ENCODE data around the gene PRR20A. TPM values are rescaled to one million over a fixed set of nuclear protein-coding genes. Genes with fewer than 3 reads are reported as not detected.
"Not testable (repeated sequence)": the region's sequence is repeated elsewhere in the genome, so short reads cannot be mapped to it uniquely, and the experiment has no call there.

PRR20A gene
- not detected for total RNA-seq

GRCh38 chr13:57140235-57140968 is at the start of gene PRR20A:
TSS of gene PRR20A (plus strand) at chr13:57140918. CDS start at chr13:57141305, 387 bp downstream.
- not testable (repeated sequence) for DNase-seq; H3K27me3 Mint-ChIP-seq (ENCODE audit: low read depth); ATAC-seq; H3K9me3 Mint-ChIP-seq; H3K4me1 Mint-ChIP-seq (ENCODE audit: low read depth); H3K36me3 Mint-ChIP-seq (ENCODE audit: insufficient read depth); H3K4me3 Mint-ChIP-seq

- H3K4me1 Mint-ChIP-seq (ENCODE audit: low read depth) = no peaks in the 10 kb centered on the region
- ATAC-seq (no peak), DNase-seq (no peak)
- H3K9me3 Mint-ChIP-seq = peaks cover 23% of the 10 kb centered on the region
- no peak overlapping the region for H3K4me3 Mint-ChIP-seq
- H3K27me3 Mint-ChIP-seq (ENCODE audit: low read depth) = no peaks in the 10 kb centered on the region
- H3K36me3 Mint-ChIP-seq (ENCODE audit: insufficient read depth) = no peaks in the 10 kb centered on the region
Measured at GRCh38 chr13:57114945-57115344, 25.8 kb upstream of the PRR20A start.

- H3K9me3 Mint-ChIP-seq = peaks cover 2% of the 10 kb centered on the region
- ATAC-seq = no peak
- H3K4me3 Mint-ChIP-seq = no peak overlapping the region
- H3K4me1 Mint-ChIP-seq (ENCODE audit: low read depth) = no peaks in the 10 kb centered on the region
- H3K36me3 Mint-ChIP-seq (ENCODE audit: insufficient read depth) = no peaks in the 10 kb centered on the region
- no peaks in the 10 kb centered on the region for H3K27me3 Mint-ChIP-seq (ENCODE audit: low read depth)
- no peak for DNase-seq
Measured at GRCh38 chr13:57123681-57124080, 17.0 kb upstream of the PRR20A start.

DNA sequence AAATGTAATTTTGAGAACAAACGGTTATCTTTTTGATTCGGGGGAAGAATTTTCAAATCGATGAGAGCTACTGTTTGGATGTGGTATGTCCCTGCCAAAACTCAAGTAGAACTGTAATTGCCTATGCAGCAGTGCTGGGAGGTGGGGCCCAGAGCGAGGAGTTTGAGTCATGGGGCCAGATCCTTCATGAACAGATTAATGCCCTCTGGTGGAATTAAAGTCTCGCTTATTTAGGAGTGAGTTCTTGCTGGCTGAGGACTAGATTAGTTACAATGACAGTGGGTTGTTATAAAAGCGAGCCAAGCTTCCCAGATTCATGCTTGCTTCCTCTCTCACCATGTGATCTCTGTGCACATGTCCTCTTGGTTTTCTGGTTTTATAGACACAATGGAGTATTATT is 11.8 kb upstream of the PRR20A start:
- H3K9me3 Mint-ChIP-seq = peaks cover 3% of the 10 kb centered on the region
- no peak for ATAC-seq

GRCh38 chr13:57136093-57136492 is 4.6 kb upstream of the PRR20A start:
- no peaks in the 10 kb centered on the region for H3K27me3 Mint-ChIP-seq (ENCODE audit: low read depth)
- H3K36me3 Mint-ChIP-seq (ENCODE audit: insufficient read depth) = no peaks in the 10 kb centered on the region
- DNase-seq = no peak
- ATAC-seq = no peak
- H3K4me3 Mint-ChIP-seq = no peak overlapping the region
- H3K4me1 Mint-ChIP-seq (ENCODE audit: low read depth) = no peaks in the 10 kb centered on the region
- H3K9me3 Mint-ChIP-seq = no peaks in the 10 kb centered on the region

More for the DNA sequence above, 11.8 kb upstream of the PRR20A start:
- no peaks in the 10 kb centered on the region for H3K4me1 Mint-ChIP-seq (ENCODE audit: low read depth)
- H3K27me3 Mint-ChIP-seq (ENCODE audit: low read depth) = no peaks in the 10 kb centered on the region
- DNase-seq = no peak
- H3K4me3 Mint-ChIP-seq = no peak overlapping the region
- H3K36me3 Mint-ChIP-seq (ENCODE audit: insufficient read depth) = no peaks in the 10 kb centered on the region

DNA sequence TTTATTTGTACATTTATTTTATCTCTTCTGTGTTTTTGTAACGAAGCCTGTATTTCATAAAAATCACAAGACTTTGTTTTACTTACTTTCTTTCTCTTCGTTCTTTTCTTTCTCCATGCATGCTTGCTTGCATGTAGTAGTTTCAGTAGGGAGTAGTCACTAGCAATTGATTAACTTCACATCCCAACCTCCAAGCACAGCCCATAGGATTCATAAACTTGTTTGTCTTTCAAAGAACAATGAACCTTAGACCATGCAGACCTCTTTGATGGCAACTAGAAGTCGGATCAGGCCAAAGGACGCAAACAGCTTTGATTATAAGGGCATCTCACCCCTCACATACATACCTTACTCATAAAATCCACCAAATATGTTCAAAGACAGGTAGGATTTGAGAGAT is 3.1 kb upstream of the PRR20A start:
- H3K36me3 Mint-ChIP-seq (ENCODE audit: insufficient read depth) = no peaks in the 10 kb centered on the region
- ATAC-seq (no peak), DNase-seq (no peak)
- no peaks in the 10 kb centered on the region for H3K9me3 Mint-ChIP-seq
- no peaks in the 10 kb centered on the region for H3K4me1 Mint-ChIP-seq (ENCODE audit: low read depth)
- no peak overlapping the region for H3K4me3 Mint-ChIP-seq
- H3K27me3 Mint-ChIP-seq (ENCODE audit: low read depth) = no peaks in the 10 kb centered on the region

DNA sequence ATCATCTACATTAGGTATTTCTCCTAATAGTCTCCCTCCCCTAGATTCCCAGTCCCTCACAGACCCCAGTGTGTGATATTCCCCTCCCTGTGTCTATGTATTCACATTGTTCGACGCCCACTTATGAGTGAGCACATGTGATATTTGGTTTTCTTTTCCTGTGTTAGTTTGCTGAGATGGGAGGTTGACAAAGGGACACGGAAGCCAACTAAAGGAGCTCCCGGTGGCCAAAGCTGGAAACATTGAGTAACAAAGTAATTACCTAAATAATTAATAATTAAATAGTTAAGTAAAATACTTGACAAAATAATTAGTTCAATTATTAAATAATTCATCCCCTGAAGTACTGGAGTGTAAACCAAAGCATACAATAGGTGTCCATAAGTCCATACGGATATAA is 1.7 kb upstream of the PRR20A start:
- Mint-ChIP-seq H3K27me3 (ENCODE audit: low read depth) (no peaks in the 10 kb centered on the region), H3K36me3 (ENCODE audit: insufficient read depth) (no peaks in the 10 kb centered on the region), H3K4me1 (ENCODE audit: low read depth) (no peaks in the 10 kb centered on the region), H3K9me3 (no peaks in the 10 kb centered on the region), H3K4me3 (no peak overlapping the region)
- DNase-seq = no peak
- ATAC-seq = no peak

DNA sequence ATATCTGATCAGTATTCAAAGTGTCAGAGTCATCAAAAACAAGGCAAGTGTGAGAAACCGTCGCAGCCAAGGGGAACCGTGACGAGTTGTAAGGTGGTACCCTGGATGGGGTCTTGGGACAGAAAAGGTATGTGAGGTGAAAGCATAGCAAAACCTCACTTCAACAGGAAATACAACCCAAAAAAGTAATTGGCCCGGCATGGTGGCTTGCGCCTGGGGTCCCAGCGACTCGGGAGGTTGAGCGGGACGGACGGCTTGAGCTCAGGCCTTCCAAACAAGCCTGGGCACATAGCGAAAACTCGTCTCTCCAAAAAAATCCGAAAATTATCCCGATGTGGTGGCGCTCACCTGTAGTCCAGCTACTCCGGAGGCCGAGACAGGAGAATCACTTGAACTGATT is 937 bp upstream of the PRR20A start:
- H3K4me1 Mint-ChIP-seq (ENCODE audit: low read depth); H3K27me3 Mint-ChIP-seq (ENCODE audit: low read depth); H3K9me3 Mint-ChIP-seq; DNase-seq; ATAC-seq; H3K4me3 Mint-ChIP-seq; H3K36me3 Mint-ChIP-seq (ENCODE audit: insufficient read depth): not testable (repeated sequence)

- H3K36me3 Mint-ChIP-seq (ENCODE audit: insufficient read depth); H3K4me3 Mint-ChIP-seq; H3K27me3 Mint-ChIP-seq (ENCODE audit: low read depth); DNase-seq; ATAC-seq; H3K9me3 Mint-ChIP-seq; H3K4me1 Mint-ChIP-seq (ENCODE audit: low read depth): not testable (repeated sequence)
Measured at GRCh38 chr13:57147188-57147587, 6.5 kb downstream of the PRR20A start, which contains the start of gene PRR20B. TSS of gene PRR20B (plus strand) at chr13:57147488. CDS start at chr13:57147875, 387 bp downstream.

- H3K27me3 Mint-ChIP-seq (ENCODE audit: low read depth); H3K4me3 Mint-ChIP-seq; H3K4me1 Mint-ChIP-seq (ENCODE audit: low read depth); DNase-seq; H3K9me3 Mint-ChIP-seq; H3K36me3 Mint-ChIP-seq (ENCODE audit: insufficient read depth); ATAC-seq: not testable (repeated sequence)
Measured at GRCh38 chr13:57148106-57148505, 7.4 kb downstream of the PRR20A start.

DNA sequence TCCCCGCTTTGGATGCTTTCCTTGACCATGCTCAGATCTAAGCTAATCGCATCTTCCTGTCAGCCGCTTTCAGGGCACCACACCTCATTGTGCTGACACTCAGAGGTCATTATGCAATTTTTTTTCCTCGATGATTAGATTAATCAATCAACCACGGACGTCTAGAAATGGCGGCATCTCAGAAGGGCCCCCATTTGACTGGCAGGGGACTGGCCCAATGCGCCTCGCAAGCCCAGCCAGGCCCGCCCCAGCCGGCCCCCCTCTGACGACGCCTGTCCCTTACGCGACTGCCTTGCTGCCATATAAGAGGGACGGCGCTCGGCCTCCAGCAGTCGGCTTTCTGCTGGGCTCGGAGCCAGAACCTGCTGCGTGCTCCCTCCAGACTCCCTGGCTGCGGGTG is 13.0 kb downstream of the PRR20A start, which contains the start of gene PRR20C:
TSS of gene PRR20C (plus strand) at position 301 of the 400 bp plus-strand sequence. CDS start 387 bp downstream, outside the sequence.
- DNase-seq; H3K27me3 Mint-ChIP-seq (ENCODE audit: low read depth); H3K4me1 Mint-ChIP-seq (ENCODE audit: low read depth); H3K36me3 Mint-ChIP-seq (ENCODE audit: insufficient read depth); H3K4me3 Mint-ChIP-seq; H3K9me3 Mint-ChIP-seq; ATAC-seq: not testable (repeated sequence)

- not testable (repeated sequence) for ATAC-seq; H3K9me3 Mint-ChIP-seq; H3K4me1 Mint-ChIP-seq (ENCODE audit: low read depth); DNase-seq; H3K4me3 Mint-ChIP-seq; H3K27me3 Mint-ChIP-seq (ENCODE audit: low read depth); H3K36me3 Mint-ChIP-seq (ENCODE audit: insufficient read depth)
Measured at GRCh38 chr13:57160332-57160731, 19.6 kb downstream of the PRR20A start, which contains the start of gene PRR20D. TSS of gene PRR20D (plus strand) at chr13:57160632. CDS start at chr13:57161019, 387 bp downstream.

- not testable (repeated sequence) for H3K4me1 Mint-ChIP-seq (ENCODE audit: low read depth); DNase-seq; H3K9me3 Mint-ChIP-seq; H3K4me3 Mint-ChIP-seq; H3K27me3 Mint-ChIP-seq (ENCODE audit: low read depth); ATAC-seq; H3K36me3 Mint-ChIP-seq (ENCODE audit: insufficient read depth)
Measured at GRCh38 chr13:57166897-57167296, 26.2 kb downstream of the PRR20A start, which contains the start of gene PRR20E. TSS of gene PRR20E (plus strand) at chr13:57167197. CDS start at chr13:57167584, 387 bp downstream.

DNA sequence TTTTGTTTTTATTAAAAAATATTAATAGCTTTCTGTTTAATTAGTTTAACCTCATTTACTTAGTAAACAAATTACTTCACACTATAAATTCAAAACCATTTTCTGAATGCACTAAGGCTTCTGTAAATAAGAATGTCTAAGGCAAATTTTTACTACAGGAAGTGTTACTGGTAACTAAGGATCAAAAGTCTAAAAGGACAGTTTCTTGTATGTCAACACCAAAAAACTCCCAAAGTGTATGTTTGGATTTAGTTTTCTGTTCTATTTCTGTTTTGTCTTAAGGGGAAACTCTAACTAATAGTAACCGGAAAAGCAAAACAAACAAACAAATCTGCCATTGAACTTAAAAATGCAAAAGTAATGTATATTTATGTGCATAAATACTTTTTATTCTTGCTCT is 50.9 kb downstream of the PRR20A start:
- H3K9me3 Mint-ChIP-seq = peaks cover 5% of the 10 kb centered on the region
- no peak overlapping the region for H3K4me3 Mint-ChIP-seq
- ATAC-seq (no peak), DNase-seq (no peak)
- H3K36me3 Mint-ChIP-seq (ENCODE audit: insufficient read depth) = no peaks in the 10 kb centered on the region
- no peaks in the 10 kb centered on the region for H3K27me3 Mint-ChIP-seq (ENCODE audit: low read depth)
- no peaks in the 10 kb centered on the region for H3K4me1 Mint-ChIP-seq (ENCODE audit: low read depth)
